B cell (primary cell): Measurements from ENCODE around the gene CFAP53. TPM values are rescaled to one million over a fixed set of nuclear protein-coding genes. Genes with fewer than 3 reads are reported as not detected.
A peak's percentile ranks its signal among the peaks of the same experiment; 100 is the strongest.

Experiments
- ATAC-seq: fragments of 200-7000 bp; cut with Tn5 transposase; one replicate; pipeline ENCODE4 v1.10.0; 2021; ENCODE audit warnings: low read depth, mild to moderate bottlenecking, moderate number of reproducible peaks, moderate library complexity
- CTCF ChIA-PET: fragments of 350-600 bp; sonication (Branson Sonifier 250); formaldehyde crosslinking; loops from one replicate; lab custom pipeline; 2021; ENCODE audit warnings: antibody characterized with exemption, inconsistent platforms; lab: Charles Lee
- POLR2A ChIA-PET: fragments of 350-600 bp; sonication (Branson Sonifier 250); formaldehyde crosslinking; loops from one replicate; lab custom pipeline; 2021; ENCODE audit warnings: antibody characterized with exemption; lab: Charles Lee
- DNase-seq: peaks from one replicate; pipeline ENCODE4 v3.0.0; 2013
- H2AFZ ChIP-seq: 2 replicates; pipeline ENCODE4 v1.6.1; 2012; ENCODE audit warnings: mild to moderate bottlenecking, low read depth, low read length; ENCODE audit not compliant: insufficient read depth, poor library complexity, severe bottlenecking
- H3K27ac ChIP-seq, 2 donors: 1 replicate in 1 of 2; 2 replicates in 1 of 2; pipeline ENCODE4 v1.5.1; 2012 to 2013; ENCODE audit warnings: low read length in 2 of 2, mild to moderate bottlenecking in 2 of 2, moderate library complexity in 1 of 2
- H3K27me3 ChIP-seq, 4 experiments: fragments of 200-600 bp in 1 of 4; sonication (generic) in 1 of 4; replicated peaks in 1 of 4; 1 replicate in 2 of 4; 2 replicates in 2 of 4; pipeline versions ENCODE4 v1.6.1 to v1.7.0; 2013 to 2016; ENCODE audit warnings: low read length in 3 of 4, mild to moderate bottlenecking in 2 of 4, mixed read lengths in 1 of 4, moderate library complexity in 1 of 4; ENCODE audit not compliant: insufficient read depth in 4 of 4, control insufficient read depth in 3 of 4; ENCODE audit errors: control extremely low read depth in 1 of 4
- H3K36me3 ChIP-seq, 2 experiments: replicated peaks in 1 of 2; 1 replicate in 1 of 2; 2 replicates in 1 of 2; pipeline versions ENCODE4 v1.6.1 to v1.7.1; 2013; ENCODE audit warnings: low read length in 1 of 2; ENCODE audit not compliant: insufficient read depth in 2 of 2, control insufficient read depth in 1 of 2; ENCODE audit errors: control extremely low read depth in 1 of 2, extremely low read depth in 1 of 2
- H3K4me1 ChIP-seq, 2 donors: fragments of 200-600 bp in 1 of 2; sonication (generic) in 1 of 2; 1 replicate in 1 of 2; 2 replicates in 1 of 2; pipeline versions ENCODE4 v1.5.1 to v1.6.1; 2013 to 2017; ENCODE audit warnings: low read length in 2 of 2; ENCODE audit not compliant: control insufficient read depth in 2 of 2, insufficient read depth in 2 of 2
- H3K4me2 ChIP-seq: replicated peaks from 2 replicates; pipeline ENCODE3; 2012; ENCODE audit warnings: mild to moderate bottlenecking, low read depth, low read length; ENCODE audit not compliant: poor library complexity, severe bottlenecking
- H3K4me3 ChIP-seq, 5 experiments: fragments of 200-600 bp in 1 of 5; sonication (generic) in 1 of 5; 1 replicate in 3 of 5; 2 replicates in 2 of 5; pipeline versions ENCODE4 v1.5.1 to v1.7.0; 2011 to 2016; ENCODE audit warnings: low read length in 4 of 5, mild to moderate bottlenecking in 4 of 5, low read depth in 2 of 5, control low read depth in 1 of 5, moderate library complexity in 1 of 5; ENCODE audit not compliant: insufficient read depth in 1 of 5; ENCODE audit errors: control extremely low read depth in 1 of 5, extremely low read depth in 1 of 5
- H3K79me2 ChIP-seq: fragments of 200-600 bp; sonication (generic); one replicate; pipeline ENCODE4 v1.6.0; 2016; ENCODE audit warnings: low read length; ENCODE audit not compliant: control insufficient read depth, insufficient read depth
- H3K9ac ChIP-seq: fragments of 200-600 bp; sonication (generic); 2 replicates; pipeline ENCODE4 v1.6.1; 2017; ENCODE audit warnings: mild to moderate bottlenecking, low read length, moderate library complexity
- H3K9me3 ChIP-seq, 3 donors: one replicate each; pipeline versions ENCODE4 v1.6.1 to v1.7.1; 2013; ENCODE audit warnings: low read length in 2 of 3; ENCODE audit not compliant: control insufficient read depth in 2 of 3, insufficient read depth in 1 of 3; ENCODE audit errors: control extremely low read depth in 1 of 3
- H4K20me1 ChIP-seq: 2 replicates; pipeline ENCODE4 v1.6.0; 2012; ENCODE audit warnings: mild to moderate bottlenecking, low read length; ENCODE audit not compliant: insufficient read depth, control insufficient read depth, poor library complexity, severe bottlenecking
- H3K27ac Mint-ChIP-seq: one replicate; pipeline ENCODE4 v1.8.0; 2021; ENCODE audit warnings: mixed read lengths
- H3K27me3 Mint-ChIP-seq: one replicate; pipeline ENCODE4 v1.8.0; 2021; ENCODE audit warnings: mixed read lengths
- H3K4me1 Mint-ChIP-seq: one replicate; pipeline ENCODE4 v1.8.0; 2021; ENCODE audit warnings: mixed read lengths
- H3K4me3 Mint-ChIP-seq: one replicate; pipeline ENCODE4 v1.8.0; 2021; ENCODE audit warnings: mixed read lengths
- H3K9me3 Mint-ChIP-seq: one replicate; pipeline ENCODE4 v1.8.0; 2022; ENCODE audit warnings: mixed read lengths; ENCODE audit not compliant: insufficient read depth
- CTCF ChIP-seq: fragments of 200-600 bp; IDR thresholded peaks from one replicate; pipeline ENCODE4 v1.8.0; 2022; ENCODE audit warnings: antibody characterized with exemption, mild to moderate bottlenecking
- EZH2 ChIP-seq: IDR thresholded peaks from 2 replicates; pipeline ENCODE4 v1.6.1; 2012; ENCODE audit warnings: borderline replicate concordance, low read depth, mild to moderate bottlenecking, moderate library complexity, low read length; ENCODE audit not compliant: insufficient read depth, poor library complexity, severe bottlenecking
- WGBS: methylation state at CpG from one replicate; pipeline ENCODE4 v1.1.5; 2013; ENCODE audit warnings: missing lambda C conversion rate; ENCODE audit not compliant: insufficient coverage; 5-methylcytosine and 5-hydroxymethylcytosine counted together
- intact Hi-C: fragments of 100-400 bp; cut with micrococcal nuclease; formaldehyde crosslinking; loops from one replicate; pipeline ENCODE4 v1.10.0; 2022
- polyA plus RNA-seq: library from polyadenylated mRNA; depleted of rRNA; stranded (reverse); fragments of >200 nt; gene quantifications from 2 replicates; pipeline ENCODE4 v1.2.3, GENCODE V29; 2012
- total RNA-seq, 2 donors: library from RNA; stranded (reverse); fragments of 120-200 nt in 1 of 2; gene quantifications; 1 replicate in 1 of 2; 2 replicates in 1 of 2; pipeline versions ENCODE4 v1.2.3 to v1.2.4, GENCODE V29; 2013 to 2022

Gene CFAP53
- total and polyA plus RNA-seq, 2 donors (not counting 1 experiment from before 2014, with no cell fraction given) = 0.04 to 0.79 TPM

- H3K79me2 ChIP-seq = no peaks in the 10 kb centered on the region
- H3K27me3 ChIP-seq = peaks cover 0 to 3% (median 0%) of the 10 kb centered on the region in 4 experiments
- H3K36me3 ChIP-seq = no peaks in the 10 kb centered on the region
- peak overlapping the region in 2 of 5 experiments; percentile 30 to 70 for H3K4me3 ChIP-seq
- H3K4me3 Mint-ChIP-seq = peak overlapping the region; percentile 99
- DNase-seq (no peak), ATAC-seq (no peak)
- H3K4me1 ChIP-seq = peaks cover 24 to 33% of the 10 kb centered on the region in 2 donors
- no peaks in the 10 kb centered on the region for H4K20me1 ChIP-seq
- CTCF ChIA-PET = interaction anchor here (1.0 to 3.2 kb wide), 3 partner anchors 8 to 50 kb away, joined by 3 to 15 read pairs (median 10); no protein-coding TSS in a partner anchor
- 80% methylated on average over 8 of the region's 8 CpGs for WGBS
- peaks cover 0 to 4% (median 0%) of the 10 kb centered on the region in 3 donors for H3K9me3 ChIP-seq
- intact Hi-C loops = loop anchor here (1.0 to 2.0 kb wide), 4 partner anchors 9 to 50 kb away; partner anchors contain the start of gene CFAP53
- H3K27ac Mint-ChIP-seq = no peak overlapping the region
- peaks cover 33% of the 10 kb centered on the region for H3K4me1 Mint-ChIP-seq
- peaks cover 4% of the 10 kb centered on the region for H3K9me3 Mint-ChIP-seq
- H3K9ac ChIP-seq = peak overlapping the region; percentile 69
- H3K27ac ChIP-seq = peak overlapping the region; percentile 3 to 56
- peak overlapping the region; percentile 83 for H3K4me2 ChIP-seq
- H2AFZ ChIP-seq = peak overlapping the region; percentile 81
- POLR2A ChIA-PET = no interaction called here
- H3K27me3 Mint-ChIP-seq = peaks cover 4% of the 10 kb centered on the region
- TF ChIP-seq CTCF (no peak), EZH2 (no peak)
These were observed 40.6 kb upstream of the CFAP53 start for GRCh38 chr18:50306944-50307343.

- ATAC-seq (no peak), DNase-seq (no peak)
- H3K9ac ChIP-seq = no peak overlapping the region
- no peak overlapping the region for H3K27ac Mint-ChIP-seq
- no peaks in the 10 kb centered on the region for H3K79me2 ChIP-seq
- POLR2A ChIA-PET = no interaction called here
- peaks cover 0 to 8% (median 2%) of the 10 kb centered on the region in 4 experiments for H3K27me3 ChIP-seq
- peaks cover 11% of the 10 kb centered on the region for H3K27me3 Mint-ChIP-seq
- peaks cover 0 to 6% (median 4%) of the 10 kb centered on the region in 3 donors for H3K9me3 ChIP-seq
- TF ChIP-seq EZH2 (no peak), CTCF (no peak)
- CTCF ChIA-PET = interaction anchor here (0.7 to 1.3 kb wide), 2 partner anchors 10 to 144 kb away, joined by 3 to 5 read pairs; no protein-coding TSS in a partner anchor
- intact Hi-C loops = no loop called here
- H2AFZ ChIP-seq = no peak overlapping the region
- no peak overlapping the region for H3K4me3 ChIP-seq
- H4K20me1 ChIP-seq = no peaks in the 10 kb centered on the region
- H3K4me1 Mint-ChIP-seq = peaks cover 13% of the 10 kb centered on the region
- no peak overlapping the region for H3K4me2 ChIP-seq
- H3K27ac ChIP-seq = no peak overlapping the region
- H3K4me3 Mint-ChIP-seq = no peak overlapping the region
- H3K36me3 ChIP-seq = no peaks in the 10 kb centered on the region
- peaks cover 13 to 14% of the 10 kb centered on the region in 2 donors for H3K4me1 ChIP-seq
- WGBS = 86% methylated on average over 1 of the region's 5 CpGs
- H3K9me3 Mint-ChIP-seq = peaks cover 4% of the 10 kb centered on the region
These were observed 34.8 kb upstream of the CFAP53 start for GRCh38 chr18:50301074-50301473.
